ENCODE data around the gene SPCS3.

The SPCS3 gene

DNA sequence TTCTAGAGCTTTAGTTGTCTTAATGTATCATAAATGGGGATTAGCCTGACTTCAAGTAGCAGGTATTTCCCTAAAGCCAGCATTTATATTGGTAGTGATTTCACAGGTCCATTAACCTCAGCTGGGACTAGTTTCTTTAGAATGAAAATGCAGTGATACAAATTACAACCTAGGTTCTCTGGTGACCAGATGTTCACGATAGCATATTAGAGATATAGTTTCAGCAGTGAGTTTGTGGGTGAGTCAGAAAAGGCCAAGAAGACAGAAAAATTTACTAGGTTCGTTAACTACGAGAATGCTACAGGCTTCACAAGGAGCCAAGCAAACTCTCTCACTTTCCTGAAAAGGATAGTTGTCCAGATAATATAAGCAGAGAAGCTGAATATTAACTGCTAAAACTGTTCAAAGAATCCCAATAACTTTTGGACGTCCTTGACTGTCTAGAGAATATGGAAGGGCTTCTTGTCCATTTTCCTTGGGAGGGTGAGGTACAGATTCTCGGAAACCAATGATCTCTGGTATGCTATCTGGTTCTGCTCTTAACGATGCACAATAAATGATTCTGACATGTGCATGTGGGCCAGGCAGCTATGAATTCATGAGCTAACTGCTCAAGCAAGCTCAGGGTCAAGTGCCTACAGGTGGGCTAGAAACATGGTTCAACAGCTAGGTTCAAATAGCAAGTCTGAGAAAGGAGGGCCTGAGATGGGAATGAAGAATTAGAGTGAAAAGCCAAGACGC lies 6.0 kb upstream of the SPCS3 start:
- Histone ChIP-seq H3K23ac (ENCODE audit: low read depth, low read length, poor library complexity) (no peak overlapping the region), H3K4me2 (ENCODE audit: insufficient read depth, low read length, poor library complexity, severe bottlenecking) (no peak overlapping the region), H4K91ac (ENCODE audit: low read depth, low read length, poor library complexity) (no peak overlapping the region), H2BK5ac (ENCODE audit: low read length) (no peak overlapping the region), H4K8ac (ENCODE audit: low read depth, low read length) (no peak overlapping the region), H3K9me3 (replicated peaks in 1 of 2; ENCODE audit: control insufficient read depth in 2 of 2, insufficient read depth in 1 of 2, low read depth in 1 of 2, low read length in 2 of 2) (no peaks in the 10 kb centered on the region), H3K9ac (ENCODE audit: low read depth, low read length, poor library complexity) (no peak overlapping the region), H3K4me1 (ENCODE audit: control insufficient read depth in 2 of 2, insufficient read depth in 1 of 2, low read depth in 1 of 2, low read length in 2 of 2) (peaks cover 6 to 35% of the 10 kb centered on the region in 2 donors), H2BK12ac (ENCODE audit: low read length) (no peak overlapping the region), H3K27me3 (ENCODE audit: control insufficient read depth in 3 of 3, insufficient read depth in 3 of 3, low read depth in 1 of 3, low read length in 3 of 3) (no peaks in the 10 kb centered on the region), H2AFZ (ENCODE audit: low read length) (no peak overlapping the region), H2AK5ac (ENCODE audit: low read depth, low read length) (no peak overlapping the region), H2BK15ac (ENCODE audit: low read length) (no peak overlapping the region), H3K4me3 (ENCODE audit: low read length in 2 of 2) (no peak overlapping the region), H2BK120ac (ENCODE audit: low read depth, low read length) (no peak overlapping the region), H3K4ac (ENCODE audit: low read length) (no peak overlapping the region), H3K14ac (ENCODE audit: low read length) (no peak overlapping the region), H3K27ac (replicated peaks; ENCODE audit: low read length) (no peak overlapping the region), H3K18ac (ENCODE audit: low read length) (no peak overlapping the region), H3K36me3 (replicated peaks in 1 of 2; ENCODE audit: control insufficient read depth in 2 of 2, insufficient read depth in 2 of 2, low read length in 2 of 2) (no peaks in the 10 kb centered on the region), H3K79me1 (ENCODE audit: low read depth, low read length) (no peaks in the 10 kb centered on the region)
- DNase-seq (ENCODE audit: low spot score) = no peak
- no CpG with 5 or more reads among the region's 7 CpGs for WGBS, 2 donors (ENCODE audit: extremely low coverage in 2 of 2, insufficient read length in 2 of 2, insufficient replicate concordance in 1 of 2)

DNA sequence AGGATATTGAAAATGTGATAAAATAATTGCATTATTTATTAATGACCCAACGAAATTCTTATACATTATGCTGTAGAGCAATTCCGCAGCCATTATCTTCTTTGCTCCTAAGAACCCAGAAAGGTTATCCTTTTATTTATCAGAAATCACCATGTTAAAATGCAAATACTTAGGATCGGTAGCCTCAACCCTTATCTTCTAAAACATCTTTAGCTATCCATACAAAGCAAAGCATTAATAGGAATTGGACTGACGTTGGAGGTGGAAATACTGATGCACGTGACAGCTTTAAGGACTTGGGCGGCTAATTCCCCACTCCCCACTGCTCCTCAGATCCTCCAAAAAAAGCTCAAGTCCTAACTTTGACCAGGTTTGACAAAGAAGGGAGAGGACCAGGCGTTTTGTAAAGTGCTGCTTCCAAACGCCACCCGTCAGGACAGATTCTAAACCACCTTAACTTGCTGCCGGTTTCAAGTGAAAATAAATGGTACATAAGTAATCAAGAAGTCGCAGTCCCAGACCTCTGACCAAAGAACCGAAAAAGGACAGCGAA lies 539 bp upstream of the SPCS3 start:
- no peak overlapping the region for H3K14ac ChIP-seq (ENCODE audit: low read length)
- no peak overlapping the region for H3K4ac ChIP-seq (ENCODE audit: low read length)
- no peak overlapping the region for H2BK5ac ChIP-seq (ENCODE audit: low read length)
- H4K8ac ChIP-seq (ENCODE audit: low read depth, low read length) = no peak overlapping the region
- peak overlapping the region; percentile 65 for H3K4me2 ChIP-seq (ENCODE audit: insufficient read depth, low read length, poor library complexity, severe bottlenecking)
- peak overlapping the region; percentile 73 to 97 for H3K4me3 ChIP-seq (ENCODE audit: low read length in 2 of 2)
- no peak overlapping the region for H3K9ac ChIP-seq (ENCODE audit: low read depth, low read length, poor library complexity)
- peaks cover 3% of the 10 kb centered on the region for H3K79me1 ChIP-seq (ENCODE audit: low read depth, low read length)
- peak overlapping the region; percentile 78 for H3K27ac ChIP-seq (replicated peaks; ENCODE audit: low read length)
- H3K9me3 ChIP-seq (replicated peaks in 1 of 2; ENCODE audit: control insufficient read depth in 2 of 2, insufficient read depth in 1 of 2, low read depth in 1 of 2, low read length in 2 of 2) = no peaks in the 10 kb centered on the region
- H2AFZ ChIP-seq (ENCODE audit: low read length) = peak overlapping the region; percentile 74
- peak overlapping the region; percentile 11 for H3K18ac ChIP-seq (ENCODE audit: low read length)
- peaks cover 0 to under 1% of the 10 kb centered on the region in 2 donors for H3K36me3 ChIP-seq (replicated peaks in 1 of 2; ENCODE audit: control insufficient read depth in 2 of 2, insufficient read depth in 2 of 2, low read length in 2 of 2)
- no peaks in the 10 kb centered on the region for H3K27me3 ChIP-seq (ENCODE audit: control insufficient read depth in 3 of 3, insufficient read depth in 3 of 3, low read depth in 1 of 3, low read length in 3 of 3)
- no peak overlapping the region for H3K23ac ChIP-seq (ENCODE audit: low read depth, low read length, poor library complexity)
- no peak overlapping the region for H2BK12ac ChIP-seq (ENCODE audit: low read length)
- H2BK120ac ChIP-seq (ENCODE audit: low read depth, low read length) = no peak overlapping the region
- no peak overlapping the region for H2AK5ac ChIP-seq (ENCODE audit: low read depth, low read length)
- DNase-seq (ENCODE audit: low spot score) = no peak
- WGBS, 2 donors (ENCODE audit: extremely low coverage in 2 of 2, insufficient read length in 2 of 2, insufficient replicate concordance in 1 of 2) = no CpG with 5 or more reads among the region's 13 CpGs
- peaks cover 2 to 22% of the 10 kb centered on the region in 2 donors for H3K4me1 ChIP-seq (ENCODE audit: control insufficient read depth in 2 of 2, insufficient read depth in 1 of 2, low read depth in 1 of 2, low read length in 2 of 2)
- no peak overlapping the region for H2BK15ac ChIP-seq (ENCODE audit: low read length)
- H4K91ac ChIP-seq (ENCODE audit: low read depth, low read length, poor library complexity) = no peak overlapping the region

DNA sequence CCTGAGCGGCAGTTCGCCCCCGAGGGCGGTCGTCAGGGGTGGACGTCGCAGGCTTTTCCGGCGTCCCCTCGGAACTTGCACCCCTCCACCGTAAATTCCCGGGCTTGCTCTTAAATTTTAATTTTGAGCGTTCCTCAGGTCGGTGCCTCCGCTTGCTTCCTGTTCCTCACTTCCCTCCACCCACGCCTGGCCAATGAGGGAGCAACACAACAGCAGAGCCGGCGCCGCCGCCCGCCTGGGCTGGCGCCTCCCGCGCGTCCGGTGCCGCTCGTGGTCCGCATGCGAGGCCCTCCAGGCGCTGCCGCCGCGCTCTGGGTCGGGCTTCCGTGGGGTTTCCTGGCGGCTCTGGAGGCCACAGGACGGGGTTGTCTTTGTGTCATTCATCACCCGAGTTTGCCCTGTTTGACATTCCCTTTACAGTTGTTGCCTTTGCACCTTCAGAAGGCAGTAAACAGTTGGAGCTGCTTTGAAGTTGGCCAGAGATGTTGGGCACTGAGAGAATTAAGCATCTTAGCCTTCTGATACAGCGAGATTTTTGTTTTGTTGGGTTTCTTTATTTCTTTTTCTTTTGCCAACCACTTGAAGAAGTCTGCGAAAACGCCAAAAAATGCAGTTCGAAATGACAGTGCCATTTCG lies 692 bp downstream of the SPCS3 start:
- Histone ChIP-seq H3K23ac (ENCODE audit: low read depth, low read length, poor library complexity) (peak overlapping the region; percentile 100), H4K91ac (ENCODE audit: low read depth, low read length, poor library complexity) (no peak overlapping the region), H2AK5ac (ENCODE audit: low read depth, low read length) (no peak overlapping the region), H2BK12ac (ENCODE audit: low read length) (no peak overlapping the region), H2BK5ac (ENCODE audit: low read length) (peak overlapping the region; percentile 95), H4K8ac (ENCODE audit: low read depth, low read length) (no peak overlapping the region), H3K4ac (ENCODE audit: low read length) (no peak overlapping the region), H3K79me1 (ENCODE audit: low read depth, low read length) (peaks cover 4% of the 10 kb centered on the region), H2BK15ac (ENCODE audit: low read length) (peak overlapping the region; percentile 95), H3K27ac (replicated peaks; ENCODE audit: low read length) (peak overlapping the region; percentile 89), H3K27me3 (ENCODE audit: control insufficient read depth in 3 of 3, insufficient read depth in 3 of 3, low read depth in 1 of 3, low read length in 3 of 3) (no peaks in the 10 kb centered on the region), H3K18ac (ENCODE audit: low read length) (peak overlapping the region; percentile 99), H3K4me3 (ENCODE audit: low read length in 2 of 2) (peak overlapping the region; percentile 97 to 99), H2AFZ (ENCODE audit: low read length) (peak overlapping the region; percentile 94), H3K14ac (ENCODE audit: low read length) (peak overlapping the region; percentile 97), H3K4me2 (ENCODE audit: insufficient read depth, low read length, poor library complexity, severe bottlenecking) (peak overlapping the region; percentile 63), H2BK120ac (ENCODE audit: low read depth, low read length) (no peak overlapping the region), H3K9ac (ENCODE audit: low read depth, low read length, poor library complexity) (peak overlapping the region; percentile 100), H3K9me3 (replicated peaks in 1 of 2; ENCODE audit: control insufficient read depth in 2 of 2, insufficient read depth in 1 of 2, low read depth in 1 of 2, low read length in 2 of 2) (peaks cover 0 to 1% of the 10 kb centered on the region in 2 donors), H3K36me3 (replicated peaks in 1 of 2; ENCODE audit: control insufficient read depth in 2 of 2, insufficient read depth in 2 of 2, low read length in 2 of 2) (peaks cover 0 to 12% of the 10 kb centered on the region in 2 donors), H3K4me1 (ENCODE audit: control insufficient read depth in 2 of 2, insufficient read depth in 1 of 2, low read depth in 1 of 2, low read length in 2 of 2) (peaks cover 0 to 15% of the 10 kb centered on the region in 2 donors)
- WGBS, 2 donors (ENCODE audit: extremely low coverage in 2 of 2, insufficient read length in 2 of 2, insufficient replicate concordance in 1 of 2) = no CpG with 5 or more reads among the region's 44 CpGs
- peak; percentile 53 for DNase-seq (ENCODE audit: low spot score)

DNA sequence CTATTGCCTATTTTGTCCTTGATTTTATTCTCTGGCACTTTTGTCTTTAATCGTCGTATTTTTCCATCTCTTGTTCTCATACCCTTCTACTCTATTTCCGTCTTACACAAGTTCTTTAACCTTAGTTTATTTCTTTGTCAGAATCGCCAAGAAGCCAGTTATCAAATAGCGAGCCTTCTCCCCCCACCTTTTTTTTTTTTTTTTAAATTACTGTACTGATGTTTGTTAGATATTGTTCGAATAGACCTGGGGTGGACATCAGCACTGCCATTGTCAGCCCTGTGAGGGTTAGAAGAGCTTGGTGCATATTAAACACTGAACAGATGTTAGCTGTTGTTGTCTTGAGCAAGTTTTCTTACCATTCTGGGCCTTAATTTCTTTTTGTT lies 1.2 kb downstream of the SPCS3 start:
- Histone ChIP-seq H3K4me2 (ENCODE audit: insufficient read depth, low read length, poor library complexity, severe bottlenecking) (peak overlapping the region; percentile 18), H2AFZ (ENCODE audit: low read length) (no peak overlapping the region), H3K79me1 (ENCODE audit: low read depth, low read length) (peaks cover 4% of the 10 kb centered on the region), H2BK5ac (ENCODE audit: low read length) (no peak overlapping the region), H2BK120ac (ENCODE audit: low read depth, low read length) (no peak overlapping the region), H3K27ac (replicated peaks; ENCODE audit: low read length) (no peak overlapping the region), H3K14ac (ENCODE audit: low read length) (no peak overlapping the region), H3K27me3 (ENCODE audit: control insufficient read depth in 3 of 3, insufficient read depth in 3 of 3, low read depth in 1 of 3, low read length in 3 of 3) (no peaks in the 10 kb centered on the region), H2BK12ac (ENCODE audit: low read length) (no peak overlapping the region), H3K4me3 (ENCODE audit: low read length in 2 of 2) (peak overlapping the region; percentile 97 to 99), H3K4ac (ENCODE audit: low read length) (no peak overlapping the region), H3K18ac (ENCODE audit: low read length) (no peak overlapping the region), H3K9me3 (replicated peaks in 1 of 2; ENCODE audit: control insufficient read depth in 2 of 2, insufficient read depth in 1 of 2, low read depth in 1 of 2, low read length in 2 of 2) (peaks cover 0 to 2% of the 10 kb centered on the region in 2 donors), H2AK5ac (ENCODE audit: low read depth, low read length) (no peak overlapping the region), H3K23ac (ENCODE audit: low read depth, low read length, poor library complexity) (no peak overlapping the region), H4K91ac (ENCODE audit: low read depth, low read length, poor library complexity) (no peak overlapping the region), H3K4me1 (ENCODE audit: control insufficient read depth in 2 of 2, insufficient read depth in 1 of 2, low read depth in 1 of 2, low read length in 2 of 2) (peaks cover 0 to 15% of the 10 kb centered on the region in 2 donors), H3K9ac (ENCODE audit: low read depth, low read length, poor library complexity) (no peak overlapping the region), H2BK15ac (ENCODE audit: low read length) (no peak overlapping the region), H4K8ac (ENCODE audit: low read depth, low read length) (no peak overlapping the region), H3K36me3 (replicated peaks in 1 of 2; ENCODE audit: control insufficient read depth in 2 of 2, insufficient read depth in 2 of 2, low read length in 2 of 2) (peaks cover 0 to 16% of the 10 kb centered on the region in 2 donors)
- no CpG with 5 or more reads among the region's 6 CpGs for WGBS, 2 donors (ENCODE audit: extremely low coverage in 2 of 2, insufficient read length in 2 of 2, insufficient replicate concordance in 1 of 2)
- DNase-seq (ENCODE audit: low spot score) = no peak
